OCI-LY1 (cell line): Measurements from ENCODE around the gene MAP2K6.

Experiments used
- EZH2 ChIP-seq: fragments of 200-600 bp; sonication (generic), shearing (Covaris generic); IDR thresholded peaks from 2 replicates; pipeline ENCODE4 v1.8.0; 2017; ENCODE audit warnings: borderline replicate concordance, mixed run types, mild to moderate bottlenecking, antibody characterized with exemption, low read length, moderate library complexity, mixed read lengths
- TF ChIP-seq, protein P1 (sequence below): fragments of 200-600 bp; sonication (generic), shearing (Covaris generic); IDR thresholded peaks from 2 replicates; pipeline ENCODE4 v1.5.1; 2017; ENCODE audit warnings: mild to moderate bottlenecking, antibody characterized with exemption, low read length, moderate library complexity, mixed read lengths

DNA sequence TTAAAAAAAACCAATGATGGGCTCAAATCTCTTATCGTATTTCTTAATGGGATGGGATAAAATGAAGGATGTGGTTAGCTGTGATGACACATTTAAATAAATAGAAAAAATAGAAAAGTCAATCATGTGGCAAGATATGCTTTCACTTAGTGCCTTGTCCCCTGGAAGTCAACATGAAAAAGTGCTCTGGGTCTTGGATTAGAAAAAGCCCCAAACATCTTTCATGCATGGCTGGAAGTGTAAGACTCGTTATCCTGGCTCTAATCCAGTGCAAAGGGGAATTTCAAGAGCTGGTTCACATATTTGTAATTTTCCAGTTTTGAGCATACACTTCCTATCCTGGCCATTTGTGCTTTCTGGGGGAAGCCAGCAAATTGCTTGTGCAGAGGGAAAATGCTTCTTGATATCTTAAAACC, 160.9 kb downstream of the MAP2K6 start:
- TF ChIP-seq, protein P1, sequence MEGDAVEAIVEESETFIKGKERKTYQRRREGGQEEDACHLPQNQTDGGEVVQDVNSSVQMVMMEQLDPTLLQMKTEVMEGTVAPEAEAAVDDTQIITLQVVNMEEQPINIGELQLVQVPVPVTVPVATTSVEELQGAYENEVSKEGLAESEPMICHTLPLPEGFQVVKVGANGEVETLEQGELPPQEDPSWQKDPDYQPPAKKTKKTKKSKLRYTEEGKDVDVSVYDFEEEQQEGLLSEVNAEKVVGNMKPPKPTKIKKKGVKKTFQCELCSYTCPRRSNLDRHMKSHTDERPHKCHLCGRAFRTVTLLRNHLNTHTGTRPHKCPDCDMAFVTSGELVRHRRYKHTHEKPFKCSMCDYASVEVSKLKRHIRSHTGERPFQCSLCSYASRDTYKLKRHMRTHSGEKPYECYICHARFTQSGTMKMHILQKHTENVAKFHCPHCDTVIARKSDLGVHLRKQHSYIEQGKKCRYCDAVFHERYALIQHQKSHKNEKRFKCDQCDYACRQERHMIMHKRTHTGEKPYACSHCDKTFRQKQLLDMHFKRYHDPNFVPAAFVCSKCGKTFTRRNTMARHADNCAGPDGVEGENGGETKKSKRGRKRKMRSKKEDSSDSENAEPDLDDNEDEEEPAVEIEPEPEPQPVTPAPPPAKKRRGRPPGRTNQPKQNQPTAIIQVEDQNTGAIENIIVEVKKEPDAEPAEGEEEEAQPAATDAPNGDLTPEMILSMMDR = no peak
- no peak for TF ChIP-seq EZH2
